ENCODE data around the gene C5orf15. TPM values are rescaled to one million over a fixed set of nuclear protein-coding genes. Genes with fewer than 3 reads are reported as not detected.

C5orf15 gene
- polyA plus RNA-seq, 1 donor (not counting 4 experiments of a cell fraction or from before 2014, with no cell fraction given): 86.9 TPM

- peaks cover 6 to 21% of the 10 kb centered on the region in 2 experiments for H3K36me3 ChIP-seq (ENCODE audit: control insufficient read depth in 2 of 2, extremely low read depth in 1 of 2, insufficient read depth in 2 of 2, low read length in 2 of 2)
Observed at GRCh38 chr5:133970325-133970909, 2.0 kb upstream of the C5orf15 start.

GRCh38 chr5:133969654-133970324 lies 1.4 kb upstream of the C5orf15 start:
- dilution Hi-C loops (cut with MboI; ENCODE audit: extremely low pct_ligation_motif_present, low sequenced_read_pairs): no loop called here
- FAIRE-seq: no peak
- DNase-seq (ENCODE audit: low read depth, low spot score): no peak

More at GRCh38 chr5:133970325-133970909, 2.0 kb upstream of the C5orf15 start:
- Histone ChIP-seq H3K9ac (ENCODE audit: control insufficient read depth, extremely low read depth, insufficient read depth, low read length) (no peak overlapping the region), H3K9me3 (ENCODE audit: control insufficient read depth, low read depth, low read length) (no peaks in the 10 kb centered on the region), H3K27ac (ENCODE audit: control insufficient read depth, insufficient read depth, low read length) (no peak overlapping the region), H3K27me3 (ENCODE audit: control insufficient read depth, extremely low read depth, insufficient read depth, low read length) (no peaks in the 10 kb centered on the region), H3K79me2 (ENCODE audit: control insufficient read depth, insufficient read depth, low read length) (peaks cover 26% of the 10 kb centered on the region), H3K4me1 (ENCODE audit: control insufficient read depth, extremely low read depth, insufficient read depth, low read length) (peaks cover 9% of the 10 kb centered on the region), H3K4me2 (ENCODE audit: control insufficient read depth, extremely low read depth, insufficient read depth, low read depth, low read length) (no peak overlapping the region), H2AFZ (ENCODE audit: control insufficient read depth, low read length) (no peak overlapping the region), H3K9me1 (ENCODE audit: control insufficient read depth, extremely low read depth, insufficient read depth, low read length) (no peaks in the 10 kb centered on the region), H3K4me3 (ENCODE audit: control insufficient read depth in 2 of 3, extremely low read depth in 1 of 3, insufficient read depth in 2 of 3, low read depth in 1 of 3, low read length in 3 of 3) (no peak overlapping the region), H4K20me1 (ENCODE audit: control insufficient read depth, extremely low read depth, insufficient read depth, low read length) (no peaks in the 10 kb centered on the region)
- dilution Hi-C loops (cut with MboI; ENCODE audit: extremely low pct_ligation_motif_present, low sequenced_read_pairs): no loop called here
- DNase-seq (ENCODE audit: low read depth, low spot score) (no peak), FAIRE-seq (no peak)
- TF ChIP-seq CTCF (optimal IDR thresholded peaks at IDR 0.05 in 1 of 3, IDR thresholded peaks at IDR 0.05 in 1 of 3, conservative IDR thresholded peaks at IDR 0.05 in 1 of 3; ENCODE audit: extremely low read depth in 1 of 3, insufficient read depth in 2 of 3, low read length in 3 of 3) (no peak), EZH2 (IDR thresholded peaks at IDR 0.05; ENCODE audit: low read length) (no peak)

More at GRCh38 chr5:133969654-133970324, 1.4 kb upstream of the C5orf15 start:
- Histone ChIP-seq H3K9me3 (ENCODE audit: control insufficient read depth, low read depth, low read length) (no peaks in the 10 kb centered on the region), H3K9ac (ENCODE audit: control insufficient read depth, extremely low read depth, insufficient read depth, low read length) (no peak overlapping the region), H3K4me2 (ENCODE audit: control insufficient read depth, extremely low read depth, insufficient read depth, low read depth, low read length) (no peak overlapping the region), H3K4me3 (ENCODE audit: control insufficient read depth in 2 of 3, extremely low read depth in 1 of 3, insufficient read depth in 2 of 3, low read depth in 1 of 3, low read length in 3 of 3) (no peak overlapping the region), H3K27ac (ENCODE audit: control insufficient read depth, insufficient read depth, low read length) (no peak overlapping the region), H4K20me1 (ENCODE audit: control insufficient read depth, extremely low read depth, insufficient read depth, low read length) (no peaks in the 10 kb centered on the region), H3K9me1 (ENCODE audit: control insufficient read depth, extremely low read depth, insufficient read depth, low read length) (no peaks in the 10 kb centered on the region), H3K4me1 (ENCODE audit: control insufficient read depth, extremely low read depth, insufficient read depth, low read length) (peaks cover 9% of the 10 kb centered on the region), H3K27me3 (ENCODE audit: control insufficient read depth, extremely low read depth, insufficient read depth, low read length) (no peaks in the 10 kb centered on the region), H2AFZ (ENCODE audit: control insufficient read depth, low read length) (no peak overlapping the region), H3K36me3 (ENCODE audit: control insufficient read depth in 2 of 2, extremely low read depth in 1 of 2, insufficient read depth in 2 of 2, low read length in 2 of 2) (peaks cover 6 to 19% of the 10 kb centered on the region in 2 experiments), H3K79me2 (ENCODE audit: control insufficient read depth, insufficient read depth, low read length) (peaks cover 32% of the 10 kb centered on the region)
- TF ChIP-seq EZH2 (IDR thresholded peaks at IDR 0.05; ENCODE audit: low read length) (no peak), CTCF (optimal IDR thresholded peaks at IDR 0.05 in 1 of 3, IDR thresholded peaks at IDR 0.05 in 1 of 3, conservative IDR thresholded peaks at IDR 0.05 in 1 of 3; ENCODE audit: extremely low read depth in 1 of 3, insufficient read depth in 2 of 3, low read length in 3 of 3) (no peak)
